ENCODE measurements around the gene MTMR12. TPM values are rescaled to one million over a fixed set of nuclear protein-coding genes. Genes with fewer than 3 reads are reported as not detected.

The MTMR12 gene
- total and polyA plus RNA-seq, 2 experiments from 2014 or later = 18.3 to 51.6 TPM

- TF ChIP-seq ZNF462 (CRISPR knock-in tag; IDR thresholded peaks at IDR 0.05) (no peak), REST (IDR thresholded peaks at IDR 0.05; ENCODE audit: unreplicated experiment) (no peak), STAT1 (IDR thresholded peaks at IDR 0.05; ENCODE audit: unreplicated experiment) (no peak), POLR2AphosphoS5 (IDR thresholded peaks at IDR 0.05; ENCODE audit: low read depth) (no peak), JUNB (IDR thresholded peaks at IDR 0.05; ENCODE audit: unreplicated experiment) (no peak), ZNF331 (CRISPR knock-in tag; IDR thresholded peaks at IDR 0.05; ENCODE audit: low read depth) (no peak), EZH2 (IDR thresholded peaks at IDR 0.05; ENCODE audit: low read depth, unreplicated experiment) (no peak)
These were observed 29.0 kb downstream of the MTMR12 start (continued) for GRCh38 chr5:32283539-32284377.

Measured in GM23338 (cell line).